ENCODE data around the gene PRC1. TPM values are rescaled to one million over a fixed set of nuclear protein-coding genes. Genes with fewer than 3 reads are reported as not detected.

The PRC1 gene
- total and polyA plus RNA-seq, 4 donors, result 5.0 to 31.1 (median 7.9) TPM

- Histone ChIP-seq H3K27me3 (ENCODE audit: control insufficient read depth in 3 of 3, insufficient read depth in 3 of 3, low read length in 2 of 3) (no peaks in the 10 kb centered on the region), H3K9me3 (ENCODE audit: control insufficient read depth in 4 of 4, insufficient read depth in 3 of 4, low read length in 3 of 4) (no peaks in the 10 kb centered on the region), H3K9ac (ENCODE audit: insufficient read depth in 1 of 2, low read length in 2 of 2) (no peak overlapping the region), H3K36me3 (ENCODE audit: control insufficient read depth in 4 of 4, insufficient read depth in 4 of 4, low read length in 4 of 4) (peaks cover 25 to 60% (median 39%) of the 10 kb centered on the region in 4 donors), H3K4me3 (no peak overlapping the region), H3K27ac (ENCODE audit: low read depth in 1 of 2, low read length in 1 of 2) (no peak overlapping the region), H3K4me1 (ENCODE audit: control insufficient read depth in 5 of 5, insufficient read depth in 5 of 5, low read length in 5 of 5) (no peaks in the 10 kb centered on the region)
- 91 to 94% methylated on average over 12 of the region's 12 CpGs for WGBS, 2 donors
- no peak for TF ChIP-seq CTCF (IDR thresholded peaks at IDR 0.05; ENCODE audit: control extremely low read depth, extremely low read depth)
- DNase-seq (no peak), ATAC-seq (ENCODE audit: insufficient read depth, low FRiP score) (no peak)
Observed at GRCh38 chr15:90942354-90943120, 51.8 kb downstream of the PRC1 start.

- Histone ChIP-seq H3K9me3 (ENCODE audit: control insufficient read depth in 4 of 4, insufficient read depth in 3 of 4, low read length in 3 of 4) (no peaks in the 10 kb centered on the region), H3K4me3 (no peak overlapping the region), H3K4me1 (ENCODE audit: control insufficient read depth in 5 of 5, insufficient read depth in 5 of 5, low read length in 5 of 5) (peaks cover 0 to 8% (median 3%) of the 10 kb centered on the region in 5 donors), H3K36me3 (ENCODE audit: control insufficient read depth in 4 of 4, insufficient read depth in 4 of 4, low read length in 4 of 4) (peaks cover 29 to 49% (median 39%) of the 10 kb centered on the region in 4 donors), H3K27ac (ENCODE audit: low read depth in 1 of 2, low read length in 1 of 2) (no peak overlapping the region), H3K27me3 (ENCODE audit: control insufficient read depth in 3 of 3, insufficient read depth in 3 of 3, low read length in 2 of 3) (no peaks in the 10 kb centered on the region), H3K9ac (ENCODE audit: insufficient read depth in 1 of 2, low read length in 2 of 2) (no peak overlapping the region)
- no peak for TF ChIP-seq CTCF (IDR thresholded peaks at IDR 0.05; ENCODE audit: control extremely low read depth, extremely low read depth)
- no peak for ATAC-seq (ENCODE audit: insufficient read depth, low FRiP score)
- no peak for DNase-seq
- 98 to 100% methylated on average over 4 of the region's 4 CpGs for WGBS, 2 donors
Observed at GRCh38 chr15:90941038-90941437, 53.3 kb downstream of the PRC1 start.

- Histone ChIP-seq H3K9me3 (ENCODE audit: control insufficient read depth in 4 of 4, insufficient read depth in 3 of 4, low read length in 3 of 4) (no peaks in the 10 kb centered on the region), H3K9ac (ENCODE audit: insufficient read depth in 1 of 2, low read length in 2 of 2) (no peak overlapping the region), H3K36me3 (ENCODE audit: control insufficient read depth in 4 of 4, insufficient read depth in 4 of 4, low read length in 4 of 4) (peaks cover 25 to 44% (median 37%) of the 10 kb centered on the region in 4 donors), H3K27me3 (ENCODE audit: control insufficient read depth in 3 of 3, insufficient read depth in 3 of 3, low read length in 2 of 3) (no peaks in the 10 kb centered on the region), H3K27ac (ENCODE audit: low read depth in 1 of 2, low read length in 1 of 2) (no peak overlapping the region), H3K4me3 (no peak overlapping the region), H3K4me1 (ENCODE audit: control insufficient read depth in 5 of 5, insufficient read depth in 5 of 5, low read length in 5 of 5) (peaks cover 0 to 14% (median 7%) of the 10 kb centered on the region in 5 donors)
- no peak for ATAC-seq (ENCODE audit: insufficient read depth, low FRiP score)
- TF ChIP-seq CTCF (IDR thresholded peaks at IDR 0.05; ENCODE audit: control extremely low read depth, extremely low read depth), result no peak
- whole genome bisulfite sequencing, 2 donors, result 80 to 91% methylated on average over 6 to 7 of the region's 7 CpGs
- DNase-seq, result no peak
Observed at GRCh38 chr15:90939756-90940155, 54.6 kb downstream of the PRC1 start.
